Activated CD4-positive, alpha-beta T cell treated with anti-CD3 and anti-CD28 coated beads, Interleukin-2, amount 10 ng/mL, durations not matched to agents 7 days and 5 days (primary cell): ENCODE measurements around the gene ADAM12. TPM values are rescaled to one million over a fixed set of nuclear protein-coding genes. Genes with fewer than 3 reads are reported as not detected.
A peak's percentile ranks its signal among the peaks of the same experiment; 100 is the strongest.

Experiments used
- CTCF ChIA-PET: fragments of 350-600 bp; sonication (Branson Sonifier 250); formaldehyde crosslinking; loops from one replicate; lab custom pipeline; 2021; ENCODE audit warnings: antibody characterized with exemption; lab: Charles Lee
- POLR2A ChIA-PET: fragments of 350-600 bp; sonication (Branson Sonifier 250); formaldehyde crosslinking; loops from one replicate; lab custom pipeline; 2021; ENCODE audit warnings: antibody characterized with exemption; lab: Charles Lee
- DNase-seq: peaks from one replicate; pipeline ENCODE4 v3.0.0-alpha.2; 2020
- H3K27ac Mint-ChIP-seq: one replicate; pipeline ENCODE4 v1.8.0; 2021; ENCODE audit warnings: mild to moderate bottlenecking, moderate library complexity, mixed read lengths
- H3K27me3 Mint-ChIP-seq: one replicate; pipeline ENCODE4 v1.8.0; 2021; ENCODE audit warnings: mixed read lengths
- H3K36me3 Mint-ChIP-seq: one replicate; pipeline ENCODE4 v1.8.0; 2021; ENCODE audit warnings: low read depth, mixed read lengths
- H3K4me1 Mint-ChIP-seq: one replicate; pipeline ENCODE4 v1.8.0; 2021; ENCODE audit warnings: mixed read lengths
- H3K4me3 Mint-ChIP-seq: one replicate; pipeline ENCODE4 v1.8.0; 2021; ENCODE audit warnings: mild to moderate bottlenecking, moderate library complexity, mixed read lengths
- H3K9me3 Mint-ChIP-seq: one replicate; pipeline ENCODE4 v1.8.0; 2021; ENCODE audit warnings: mixed read lengths
- total RNA-seq, 2 experiments: library from RNA; stranded (reverse); gene quantifications; one replicate each; pipeline ENCODE4 v1.2.3, GENCODE V29; 2021

The ADAM12 gene
- total RNA-seq, 2 experiments from 2014 or later, result 0.45 to 0.65 TPM

GRCh38 chr10:126070476-126071215 lies 317.6 kb downstream of the ADAM12 start:
- ChIA-PET POLR2A (no interaction called here), CTCF (no interaction called here)
- Mint-ChIP-seq H3K4me3 (no peak overlapping the region), H3K27me3 (no peaks in the 10 kb centered on the region), H3K27ac (no peak overlapping the region), H3K9me3 (no peaks in the 10 kb centered on the region), H3K36me3 (no peaks in the 10 kb centered on the region), H3K4me1 (no peaks in the 10 kb centered on the region)
- DNase-seq, result no peak

GRCh38 chr10:126068322-126068721 lies 320.0 kb downstream of the ADAM12 start:
- Mint-ChIP-seq H3K36me3 (no peaks in the 10 kb centered on the region), H3K27ac (no peak overlapping the region), H3K27me3 (no peaks in the 10 kb centered on the region), H3K9me3 (no peaks in the 10 kb centered on the region), H3K4me1 (no peaks in the 10 kb centered on the region), H3K4me3 (no peak overlapping the region)
- POLR2A ChIA-PET, result no interaction called here
- DNase-seq, result no peak
- CTCF ChIA-PET, result no interaction called here

- H3K36me3 Mint-ChIP-seq, result no peaks in the 10 kb centered on the region
- no peaks in the 10 kb centered on the region for H3K27me3 Mint-ChIP-seq
Measured at GRCh38 chr10:126066456-126066855, 321.8 kb downstream of the ADAM12 start.

GRCh38 chr10:126065751-126066377 lies 322.4 kb downstream of the ADAM12 start:
- Mint-ChIP-seq H3K9me3 (no peaks in the 10 kb centered on the region), H3K4me3 (no peak overlapping the region), H3K4me1 (no peaks in the 10 kb centered on the region), H3K27ac (no peak overlapping the region), H3K27me3 (no peaks in the 10 kb centered on the region), H3K36me3 (no peaks in the 10 kb centered on the region)
- no peak for DNase-seq
- ChIA-PET POLR2A (no interaction called here), CTCF (no interaction called here)

More at GRCh38 chr10:126066456-126066855, 321.8 kb downstream of the ADAM12 start:
- Mint-ChIP-seq H3K4me3 (no peak overlapping the region), H3K27ac (no peak overlapping the region), H3K4me1 (no peaks in the 10 kb centered on the region), H3K9me3 (no peaks in the 10 kb centered on the region)
- DNase-seq, result no peak
- POLR2A ChIA-PET, result no interaction called here
- CTCF ChIA-PET, result no interaction called here

GRCh38 chr10:126064512-126064911 lies 323.8 kb downstream of the ADAM12 start:
- no peak for DNase-seq
- H3K36me3 Mint-ChIP-seq, result no peaks in the 10 kb centered on the region
- POLR2A ChIA-PET, result no interaction called here
- CTCF ChIA-PET, result no interaction called here
- no peaks in the 10 kb centered on the region for H3K4me1 Mint-ChIP-seq
- H3K27me3 Mint-ChIP-seq, result no peaks in the 10 kb centered on the region
- H3K9me3 Mint-ChIP-seq, result no peaks in the 10 kb centered on the region
- no peak overlapping the region for H3K4me3 Mint-ChIP-seq
- H3K27ac Mint-ChIP-seq, result no peak overlapping the region

GRCh38 chr10:126063353-126063791 lies 324.9 kb downstream of the ADAM12 start:
- ChIA-PET CTCF (no interaction called here), POLR2A (no interaction called here)
- Mint-ChIP-seq H3K4me1 (no peaks in the 10 kb centered on the region), H3K27me3 (peaks cover 2% of the 10 kb centered on the region), H3K36me3 (no peaks in the 10 kb centered on the region), H3K27ac (peak overlapping the region; percentile 62), H3K9me3 (no peaks in the 10 kb centered on the region), H3K4me3 (no peak overlapping the region)
- DNase-seq, result no peak

GRCh38 chr10:126062131-126063032 lies 325.9 kb downstream of the ADAM12 start:
- Mint-ChIP-seq H3K36me3 (no peaks in the 10 kb centered on the region), H3K4me3 (no peak overlapping the region), H3K4me1 (no peaks in the 10 kb centered on the region), H3K27ac (no peak overlapping the region), H3K9me3 (no peaks in the 10 kb centered on the region), H3K27me3 (peaks cover 2% of the 10 kb centered on the region)
- POLR2A ChIA-PET, result no interaction called here
- CTCF ChIA-PET, result no interaction called here
- no peak for DNase-seq

- no peak for DNase-seq
- H3K9me3 Mint-ChIP-seq, result no peaks in the 10 kb centered on the region
- no peak overlapping the region for H3K4me3 Mint-ChIP-seq
- POLR2A ChIA-PET, result no interaction called here
- no peaks in the 10 kb centered on the region for H3K4me1 Mint-ChIP-seq
- peaks cover 2% of the 10 kb centered on the region for H3K27me3 Mint-ChIP-seq
- H3K36me3 Mint-ChIP-seq, result no peaks in the 10 kb centered on the region
- no peak overlapping the region for H3K27ac Mint-ChIP-seq
- CTCF ChIA-PET, result no interaction called here
Measured at GRCh38 chr10:126061526-126061925, 326.8 kb downstream of the ADAM12 start.

GRCh38 chr10:126060261-126060931 lies 327.9 kb downstream of the ADAM12 start:
- H3K36me3 Mint-ChIP-seq, result no peaks in the 10 kb centered on the region
- H3K4me3 Mint-ChIP-seq, result no peak overlapping the region
- peaks cover 2% of the 10 kb centered on the region for H3K27me3 Mint-ChIP-seq
- CTCF ChIA-PET, result no interaction called here
- POLR2A ChIA-PET, result no interaction called here
- DNase-seq, result no peak
- H3K4me1 Mint-ChIP-seq, result no peaks in the 10 kb centered on the region
- H3K9me3 Mint-ChIP-seq, result no peaks in the 10 kb centered on the region
- no peak overlapping the region for H3K27ac Mint-ChIP-seq

- ChIA-PET CTCF (no interaction called here), POLR2A (interaction anchor here (0.6 kb wide), 1 partner anchor 1298 kb away, joined by 3 read pairs; no protein-coding TSS in a partner anchor)
- no peak for DNase-seq
- Mint-ChIP-seq H3K4me3 (no peak overlapping the region), H3K9me3 (no peaks in the 10 kb centered on the region), H3K27ac (no peak overlapping the region), H3K4me1 (no peaks in the 10 kb centered on the region), H3K27me3 (peaks cover 2% of the 10 kb centered on the region), H3K36me3 (no peaks in the 10 kb centered on the region)
Measured at GRCh38 chr10:126059076-126059826, 329.0 kb downstream of the ADAM12 start.

- POLR2A ChIA-PET, result no interaction called here
Measured at GRCh38 chr10:126058507-126058906, 329.8 kb downstream of the ADAM12 start.

GRCh38 chr10:126058104-126058503 lies 330.2 kb downstream of the ADAM12 start:
- H3K27me3 Mint-ChIP-seq, result peaks cover 2% of the 10 kb centered on the region

More at GRCh38 chr10:126058507-126058906, 329.8 kb downstream of the ADAM12 start:
- no peaks in the 10 kb centered on the region for H3K36me3 Mint-ChIP-seq
- DNase-seq, result no peak
- no peak overlapping the region for H3K4me3 Mint-ChIP-seq
- no peak overlapping the region for H3K27ac Mint-ChIP-seq
- H3K27me3 Mint-ChIP-seq, result peaks cover 2% of the 10 kb centered on the region
- no peaks in the 10 kb centered on the region for H3K4me1 Mint-ChIP-seq
- CTCF ChIA-PET, result no interaction called here
- H3K9me3 Mint-ChIP-seq, result no peaks in the 10 kb centered on the region

More at GRCh38 chr10:126058104-126058503, 330.2 kb downstream of the ADAM12 start:
- POLR2A ChIA-PET, result no interaction called here
- CTCF ChIA-PET, result no interaction called here
- DNase-seq, result no peak
- no peaks in the 10 kb centered on the region for H3K9me3 Mint-ChIP-seq
- no peak overlapping the region for H3K27ac Mint-ChIP-seq
- H3K4me1 Mint-ChIP-seq, result no peaks in the 10 kb centered on the region
- H3K36me3 Mint-ChIP-seq, result no peaks in the 10 kb centered on the region
- H3K4me3 Mint-ChIP-seq, result no peak overlapping the region
